NCI-H2227 (cell line): ENCODE measurements around the gene FASTK.

Experiments used
- DNase-seq: peaks from one replicate; lab custom pipeline; 2025; ENCODE audit not compliant: unreplicated experiment; lab: John Stamatoyannopoulos, UW

The FASTK gene

GRCh38 chr7:151100921-151101320 lies 20.3 kb upstream of the FASTK start:
- DNase-seq, result no peak

GRCh38 chr7:151099486-151100211 lies 19.0 kb upstream of the FASTK start:
- DNase-seq, result no peak

GRCh38 chr7:151095828-151096475 lies 15.3 kb upstream of the FASTK start:
- DNase-seq, result no peak

- no peak for DNase-seq
Observed at GRCh38 chr7:151095123-151095797, 14.7 kb upstream of the FASTK start.

- no peak for DNase-seq
Observed at GRCh38 chr7:151094675-151095074, 14.1 kb upstream of the FASTK start.

- no peak for DNase-seq
Observed at GRCh38 chr7:151093748-151094147, 13.1 kb upstream of the FASTK start.

GRCh38 chr7:151091988-151092387 lies 11.4 kb upstream of the FASTK start:
- DNase-seq, result no peak

GRCh38 chr7:151091431-151091830 lies 10.8 kb upstream of the FASTK start:
- peak; percentile 27 for DNase-seq

- no peak for DNase-seq
Observed at GRCh38 chr7:151091003-151091402, 10.4 kb upstream of the FASTK start.

- no peak for DNase-seq
Observed at GRCh38 chr7:151089893-151090730, 9.5 kb upstream of the FASTK start.

- DNase-seq, result peak; percentile 52
Observed at GRCh38 chr7:151088856-151089699, 8.5 kb upstream of the FASTK start.

GRCh38 chr7:151088019-151088855 lies 7.6 kb upstream of the FASTK start:
- DNase-seq, result no peak

- DNase-seq, result peak; percentile 57
Observed at GRCh38 chr7:151087245-151088018, 6.8 kb upstream of the FASTK start.

GRCh38 chr7:151086802-151087244 lies 6.2 kb upstream of the FASTK start:
- peak; percentile 55 for DNase-seq

- peak; percentile 92 for DNase-seq
Observed at GRCh38 chr7:151085691-151086620, 5.3 kb upstream of the FASTK start, which contains the start of gene AGAP3. Gene AGAP3 (plus strand): TSS chr7:151086475. CDS start chr7:151086742, 267 bp downstream.

- DNase-seq, result no peak
Observed at GRCh38 chr7:151085329-151085690, 4.7 kb upstream of the FASTK start.

- DNase-seq, result no peak
Observed at GRCh38 chr7:151083824-151084160, 3.2 kb upstream of the FASTK start.
